Activated T-cell treated with anti-CD3 and anti-CD28 coated beads, Interleukin-2, amount 50 U/mL, for 48 hours (primary cell): ENCODE data around the gene USP17L13.
"Not testable (repeated sequence)": the region's sequence is repeated elsewhere in the genome, so short reads cannot be mapped to it uniquely, and the experiment has no call there.

Experiments
- DNase-seq, 2 experiments: peaks; one replicate each; pipeline ENCODE4 v3.0.0-alpha.2; 2020

USP17L13 gene

GRCh38 chr4:9224596-9224995, at the start of gene USP17L13:
USP17L13 (plus strand) TSS chr4:9224896; CDS start chr4:9224896, 0 bp downstream.
- not testable (repeated sequence) for DNase-seq

GRCh38 chr4:9210357-9210756, 14.3 kb upstream of the USP17L13 start, which contains the start of gene USP17L10:
USP17L10 (plus strand) TSS chr4:9210657; CDS start chr4:9210657, 0 bp downstream.
- not testable (repeated sequence) for DNase-seq

- not testable (repeated sequence) for DNase-seq
These were observed 10.0 kb upstream of the USP17L13 start for GRCh38 chr4:9214701-9215100.

- not testable (repeated sequence) for DNase-seq
These were observed 9.6 kb upstream of the USP17L13 start, which contains the start of gene USP17L11 for GRCh38 chr4:9215105-9215504. USP17L11 (plus strand) TSS chr4:9215405; CDS start chr4:9215405, 0 bp downstream.

GRCh38 chr4:9219852-9220251, 4.8 kb upstream of the USP17L13 start, which contains the start of gene USP17L12:
USP17L12 (plus strand) TSS chr4:9220152; CDS start chr4:9220152, 0 bp downstream.
- not testable (repeated sequence) for DNase-seq

GRCh38 chr4:9230249-9230648, 5.6 kb downstream of the USP17L13 start:
- peak in 1 of 2 experiments; percentile 14 for DNase-seq

- not testable (repeated sequence) for DNase-seq
These were observed 9.4 kb downstream of the USP17L13 start, which contains the start of gene USP17L15 for GRCh38 chr4:9234085-9234484. USP17L15 (plus strand) TSS chr4:9234385; CDS start chr4:9234385, 0 bp downstream.

- DNase-seq, result not testable (repeated sequence)
These were observed 13.8 kb downstream of the USP17L13 start for GRCh38 chr4:9238461-9238860.

GRCh38 chr4:9243579-9243978, 18.9 kb downstream of the USP17L13 start, which contains the start of gene USP17L17:
USP17L17 (plus strand) TSS chr4:9243879; CDS start chr4:9243879, 0 bp downstream.
- not testable (repeated sequence) for DNase-seq

- DNase-seq, result peak in 1 of 2 experiments; percentile 13
These were observed 23.4 kb downstream of the USP17L13 start, which contains the start of gene USP17L18 for GRCh38 chr4:9247953-9248680. USP17L18 (plus strand) TSS chr4:9248630; CDS start chr4:9248630, 0 bp downstream.

- not testable (repeated sequence) for DNase-seq
These were observed 28.4 kb downstream of the USP17L13 start, which contains the start of gene USP17L19 for GRCh38 chr4:9253078-9253477. USP17L19 (plus strand) TSS chr4:9253378; CDS start chr4:9253378, 0 bp downstream.

GRCh38 chr4:9257824-9258223, 33.1 kb downstream of the USP17L13 start, which contains the start of gene USP17L20:
USP17L20 (plus strand) TSS chr4:9258124; CDS start chr4:9258124, 0 bp downstream.
- DNase-seq, result not testable (repeated sequence)

GRCh38 chr4:9262572-9262971, 37.9 kb downstream of the USP17L13 start, which contains the start of gene USP17L21:
USP17L21 (plus strand) TSS chr4:9262872; CDS start chr4:9262872, 0 bp downstream.
- not testable (repeated sequence) for DNase-seq

- not testable (repeated sequence) for DNase-seq
These were observed 42.6 kb downstream of the USP17L13 start, which contains the start of gene USP17L22 for GRCh38 chr4:9267319-9267718. USP17L22 (plus strand) TSS chr4:9267619; CDS start chr4:9267619, 0 bp downstream.

- peak; percentile 18 to 20 for DNase-seq
These were observed 47.0 kb downstream of the USP17L13 start for GRCh38 chr4:9271719-9272118.
